ENCODE data around the gene CDK6.
"Not testable (repeated sequence)": the region's sequence is repeated elsewhere in the genome, so short reads cannot be mapped to it uniquely, and the experiment has no call there.

CDK6 gene

DNA sequence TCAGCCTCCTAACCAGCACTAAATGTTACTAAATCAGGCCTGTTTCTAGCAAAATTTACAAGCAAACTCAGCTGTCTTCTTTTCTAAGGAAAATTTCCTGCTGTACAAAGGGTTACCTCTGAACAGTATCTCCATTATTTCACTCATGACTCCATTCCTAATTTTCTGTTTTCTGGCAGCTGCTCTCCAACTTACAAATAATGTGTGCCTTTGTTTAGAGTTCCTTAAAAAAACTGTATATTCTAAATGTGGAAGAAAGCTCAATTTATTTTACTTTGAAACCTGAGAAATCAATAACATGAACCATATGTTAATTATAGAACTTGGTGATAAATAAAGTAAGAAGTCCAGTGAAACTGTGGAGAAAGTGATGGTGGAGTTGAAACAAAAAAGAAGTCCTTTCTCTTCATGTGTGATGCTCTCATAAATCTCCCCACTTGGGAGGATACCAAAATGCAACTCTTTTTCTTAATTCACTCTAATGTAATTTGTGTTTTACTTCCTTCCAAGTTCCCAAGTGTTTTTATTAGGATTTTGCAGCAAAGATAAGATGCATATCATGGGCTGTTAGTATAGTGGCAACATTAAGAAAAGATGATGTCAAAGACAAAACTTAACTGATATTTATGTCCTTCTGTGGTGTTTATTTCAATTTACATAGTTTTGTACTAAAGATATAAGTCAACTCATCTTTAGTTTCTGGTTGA lies 74.8 kb downstream of the CDK6 start:
- no peak for DNase-seq (ENCODE audit: low read depth)

DNA sequence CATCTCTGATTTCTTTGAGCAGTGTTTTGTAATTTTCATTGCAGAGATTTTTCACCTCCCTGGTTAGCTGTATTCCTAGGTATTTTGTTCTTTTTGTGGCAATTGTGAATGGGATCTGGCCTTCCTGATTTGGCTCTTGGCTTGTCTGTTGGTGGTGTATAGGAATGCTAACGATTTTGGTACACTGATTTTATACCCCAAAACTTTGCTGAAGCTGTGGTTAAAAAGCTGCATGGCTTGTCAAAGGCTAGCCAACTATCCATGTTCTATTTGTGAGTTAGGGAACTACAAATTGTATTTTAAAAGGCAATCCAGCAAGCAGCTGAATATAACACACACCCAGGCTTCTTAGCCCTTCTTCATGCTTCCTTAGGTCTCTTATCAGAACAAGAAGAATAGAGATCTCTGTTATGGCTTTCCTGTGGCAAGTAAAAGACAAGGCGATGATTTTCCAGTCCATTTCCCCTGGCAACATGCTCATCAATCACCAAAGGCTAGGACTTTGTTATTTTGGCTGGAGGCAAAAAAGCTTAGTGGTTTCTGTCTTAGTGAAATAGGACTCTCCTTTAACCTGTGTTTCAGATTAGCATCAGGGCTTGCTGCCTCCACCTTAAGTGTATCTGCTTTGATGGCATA lies 77.5 kb downstream of the CDK6 start:
- no peak for DNase-seq (ENCODE audit: low read depth)

DNA sequence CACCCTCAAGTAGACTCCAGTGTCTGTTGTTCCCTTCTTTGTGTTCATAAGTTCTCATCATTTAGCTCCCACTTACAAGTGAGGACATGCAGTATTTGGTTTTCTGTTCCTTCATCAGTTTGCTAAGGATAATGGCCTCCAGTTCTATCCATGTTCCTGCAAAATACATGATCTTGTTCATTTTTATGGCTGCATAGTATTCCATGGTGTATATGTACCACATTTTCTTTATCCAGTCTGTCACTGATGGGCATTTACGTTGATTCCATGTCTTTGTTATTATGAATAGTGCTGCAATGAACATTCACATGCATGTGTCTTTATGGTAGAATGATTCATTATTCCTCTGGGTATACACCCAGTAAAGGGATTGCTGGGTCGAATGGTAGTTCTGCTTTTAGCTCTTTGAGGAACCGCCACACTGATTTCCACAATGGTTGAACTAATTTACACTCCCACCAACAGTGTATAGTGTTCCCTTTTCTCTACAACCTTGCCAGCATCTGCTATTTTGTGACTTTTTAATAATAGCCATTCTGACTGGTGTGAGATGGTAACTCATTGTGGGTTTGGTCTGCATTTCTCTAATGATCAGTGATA lies 79.0 kb downstream of the CDK6 start:
- not testable (repeated sequence) for DNase-seq (ENCODE audit: low read depth)

DNA sequence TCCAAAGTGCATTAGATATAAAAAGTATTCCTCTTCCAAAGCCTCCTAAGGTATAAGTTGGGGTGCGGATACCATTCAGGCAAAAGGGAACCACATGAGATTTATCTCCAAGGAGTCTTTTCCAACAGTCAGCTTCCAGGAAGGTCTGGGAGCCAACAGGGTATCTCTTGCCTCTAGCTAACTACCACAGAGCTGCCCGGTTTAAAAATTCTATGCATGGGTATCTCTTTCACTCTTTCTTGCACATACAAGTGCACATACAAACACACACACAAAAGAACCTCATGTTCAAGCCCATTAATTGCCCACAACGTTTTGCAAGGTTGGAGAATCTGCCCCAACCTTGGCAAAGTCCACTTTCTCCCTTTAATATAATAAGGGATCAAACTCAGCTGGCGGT lies 80.7 kb downstream of the CDK6 start:
- DNase-seq (ENCODE audit: low read depth): no peak

DNA sequence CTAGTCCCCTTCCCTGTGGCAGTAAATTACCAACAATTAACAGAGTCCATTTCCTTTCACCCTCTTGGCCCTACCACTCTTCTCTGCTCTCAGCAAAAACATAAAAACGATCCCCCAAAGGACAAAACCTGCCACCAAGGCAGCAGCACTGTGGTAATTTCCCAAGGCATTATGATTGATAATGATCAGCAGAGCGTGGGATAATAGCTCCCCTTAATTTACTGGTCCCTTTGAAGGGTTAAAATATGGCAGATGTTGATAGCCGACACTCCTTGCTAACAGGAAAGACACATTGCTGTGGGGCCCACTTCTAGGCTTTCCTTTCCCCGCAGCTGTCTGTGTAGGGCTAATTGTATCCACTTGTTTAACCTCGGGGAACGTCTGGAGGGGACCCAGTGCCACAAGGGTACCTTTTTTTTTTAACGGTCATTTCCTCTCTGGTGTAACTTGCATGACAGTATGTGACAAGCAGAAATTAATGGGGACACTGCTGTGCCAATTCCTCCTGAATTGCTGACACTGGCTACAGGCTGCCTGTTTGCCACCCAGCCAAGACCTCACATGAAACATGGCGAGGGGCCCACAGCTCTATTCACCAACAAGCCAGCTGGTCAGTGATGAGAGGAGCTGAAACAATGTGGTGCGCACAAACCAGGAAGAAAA lies 81.3 kb downstream of the CDK6 start:
- DNase-seq (ENCODE audit: low read depth): no peak

DNA sequence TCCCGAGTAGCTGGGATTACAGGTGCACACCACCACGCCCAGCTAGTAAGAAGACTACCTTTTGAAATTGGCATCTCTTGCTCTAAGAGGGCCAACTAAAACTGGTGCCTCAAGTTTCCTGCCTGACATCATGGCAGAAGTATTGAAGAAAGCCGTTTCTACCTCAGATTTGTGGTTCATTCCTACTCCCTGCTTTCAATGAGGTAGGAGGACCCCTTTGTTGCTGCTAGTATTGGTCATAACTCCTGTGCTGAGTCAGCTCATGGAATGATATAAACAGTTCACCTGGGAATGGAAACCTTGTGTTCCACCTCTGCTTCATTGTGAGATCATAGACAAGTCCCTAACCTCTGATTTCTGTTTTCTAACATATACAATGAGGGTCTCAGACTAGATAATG lies 82.8 kb downstream of the CDK6 start:
- no peak for DNase-seq (ENCODE audit: low read depth)

DNA sequence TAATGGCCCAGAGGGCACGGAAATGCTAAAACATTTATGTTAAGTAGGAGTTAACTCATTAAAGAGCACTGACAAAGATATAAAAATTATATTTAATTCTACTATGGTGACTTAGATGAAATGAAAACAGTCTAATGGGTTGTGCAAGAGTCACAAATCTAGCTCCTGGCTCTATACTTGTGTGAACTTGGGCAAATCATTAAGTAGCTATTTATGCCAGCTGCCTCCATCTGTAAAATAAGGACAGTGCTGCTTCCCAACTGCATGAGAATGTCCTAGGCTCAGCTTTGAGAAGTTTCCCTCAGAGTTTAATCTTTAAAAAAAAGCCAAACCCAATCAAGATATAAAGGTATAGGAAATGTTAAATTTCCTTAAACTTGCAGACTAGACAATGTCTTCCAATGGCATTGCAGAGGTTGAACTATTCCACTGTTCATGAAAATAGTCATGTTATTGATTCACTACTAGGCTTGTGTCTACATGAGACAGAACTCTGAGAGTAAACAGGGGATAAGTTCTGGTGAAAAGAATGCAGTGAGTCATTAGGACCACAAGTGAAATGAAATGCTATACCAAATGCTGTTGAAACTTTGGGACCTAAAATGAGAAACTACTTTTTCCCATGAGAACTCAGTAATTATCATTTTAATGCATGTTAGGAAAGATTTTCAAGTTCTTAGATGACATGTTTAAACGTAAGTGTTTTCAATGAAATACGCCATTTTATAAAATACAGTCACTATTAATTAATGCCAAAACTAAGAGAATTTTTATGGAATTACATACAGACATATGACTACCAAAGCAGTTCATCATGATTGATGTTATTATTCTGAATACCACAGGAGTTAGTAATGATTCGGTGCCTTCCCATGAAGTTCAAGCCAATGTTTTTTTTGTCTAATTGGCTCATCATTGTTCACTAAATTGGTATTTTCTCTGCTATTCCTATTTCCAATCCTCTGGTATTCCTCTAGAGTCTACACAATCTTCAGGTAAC lies 84.2 kb downstream of the CDK6 start:
- DNase-seq (ENCODE audit: low read depth): peak; percentile 91

DNA sequence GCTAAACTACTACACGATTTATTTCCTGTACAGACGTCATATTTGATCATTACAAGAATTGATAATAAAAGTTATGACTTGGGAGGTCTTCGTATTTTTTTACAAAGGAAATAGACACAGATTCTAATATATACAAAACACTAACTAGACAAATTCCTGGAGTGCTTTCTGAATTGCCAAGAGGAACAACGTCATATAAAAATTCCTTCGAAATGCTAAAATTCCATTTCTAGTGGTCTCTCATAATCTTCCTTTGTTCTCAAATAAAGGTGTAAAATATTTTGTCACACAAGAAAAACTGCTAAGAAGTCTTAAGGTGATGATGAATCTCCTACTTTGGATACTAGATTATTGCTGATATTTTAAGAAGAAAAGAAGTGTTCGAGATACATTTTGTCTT lies 85.4 kb downstream of the CDK6 start:
- no peak for DNase-seq (ENCODE audit: low read depth)

DNA sequence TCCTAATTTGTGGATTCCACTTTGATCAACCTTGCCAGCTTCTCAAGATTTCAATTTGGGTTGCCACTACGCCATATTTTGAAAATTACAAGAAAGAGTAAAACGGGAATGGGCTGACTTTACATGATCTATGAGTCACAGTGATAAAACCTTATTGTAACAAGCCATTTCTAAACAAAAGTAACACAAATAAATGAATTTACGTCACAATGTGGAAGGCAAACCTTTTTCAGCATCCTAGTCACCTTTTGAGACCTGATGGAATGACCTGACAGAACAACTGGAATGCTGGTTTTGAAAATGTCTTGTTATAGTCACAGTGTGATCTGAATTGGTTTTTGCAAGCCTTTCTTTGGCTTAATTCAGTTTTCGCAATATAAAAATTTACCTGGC lies 85.9 kb downstream of the CDK6 start:
- DNase-seq (ENCODE audit: low read depth): no peak

DNA sequence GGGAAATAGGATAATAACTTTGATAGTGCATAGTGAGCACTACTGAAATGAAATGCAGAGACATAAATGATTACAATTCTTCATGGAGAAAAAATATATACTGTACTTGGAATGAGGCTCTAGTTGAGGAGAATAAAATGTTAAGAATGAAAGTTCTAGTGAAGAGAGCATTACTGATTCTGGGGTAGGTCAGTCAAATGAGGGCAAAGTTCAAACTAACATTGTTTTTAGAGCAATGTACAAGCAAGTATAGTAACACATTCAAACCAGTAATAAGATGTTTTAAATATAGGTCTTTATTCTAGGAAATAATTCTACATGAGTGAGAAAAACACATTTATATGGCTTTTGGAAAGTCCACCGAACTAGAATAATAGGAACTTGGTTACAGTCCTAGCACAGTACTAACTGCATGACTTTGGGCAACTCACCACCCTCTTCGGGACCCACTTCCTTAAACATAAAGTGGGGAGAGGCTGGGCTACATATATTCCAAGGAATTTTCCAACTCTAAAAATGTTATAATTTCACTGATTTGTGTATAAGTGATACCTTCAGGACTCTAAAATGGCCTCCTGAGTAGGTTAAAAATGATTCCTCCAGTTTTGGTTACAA lies 86.4 kb downstream of the CDK6 start:
- DNase-seq (ENCODE audit: low read depth): no peak

DNA sequence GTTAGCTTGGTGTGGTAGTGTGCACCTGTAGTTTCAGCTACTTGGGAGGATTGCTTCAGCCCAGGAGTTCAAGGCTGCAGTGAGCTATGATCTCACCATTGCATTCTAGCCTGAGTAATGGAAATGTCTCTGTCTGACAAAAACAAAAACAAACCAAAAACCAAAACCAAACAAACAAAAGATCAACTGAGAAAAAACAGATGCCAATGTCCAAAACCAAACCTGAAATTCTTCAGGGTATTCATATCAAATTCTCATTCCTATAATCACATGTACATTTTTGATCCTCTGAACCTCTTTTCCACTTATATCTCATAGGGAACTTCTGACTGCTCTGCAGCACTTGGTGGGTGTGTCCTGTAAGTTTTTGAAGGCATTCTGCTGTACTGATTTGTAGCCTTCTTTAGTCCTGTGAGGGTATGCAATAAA lies 87.0 kb downstream of the CDK6 start:
- no peak for DNase-seq (ENCODE audit: low read depth)

DNA sequence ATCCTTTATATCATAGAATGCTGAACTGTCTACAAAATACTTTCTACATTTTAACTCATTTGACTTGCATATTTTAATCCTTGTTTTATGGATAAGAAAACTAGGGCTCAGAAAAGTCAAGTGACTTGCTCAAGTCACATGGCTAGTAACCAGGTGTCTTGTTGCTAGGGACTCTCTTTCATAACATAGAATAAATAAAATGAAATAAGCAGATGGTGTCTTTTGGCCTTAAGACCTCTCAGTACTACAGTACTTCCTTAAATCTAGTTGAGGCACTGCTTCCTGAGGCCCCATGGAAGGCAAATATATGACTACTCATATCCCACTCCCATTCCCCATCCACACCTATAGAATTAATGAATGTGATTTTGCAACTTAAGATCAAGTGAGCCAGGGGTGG lies 87.9 kb downstream of the CDK6 start:
- no peak for DNase-seq (ENCODE audit: low read depth)

DNA sequence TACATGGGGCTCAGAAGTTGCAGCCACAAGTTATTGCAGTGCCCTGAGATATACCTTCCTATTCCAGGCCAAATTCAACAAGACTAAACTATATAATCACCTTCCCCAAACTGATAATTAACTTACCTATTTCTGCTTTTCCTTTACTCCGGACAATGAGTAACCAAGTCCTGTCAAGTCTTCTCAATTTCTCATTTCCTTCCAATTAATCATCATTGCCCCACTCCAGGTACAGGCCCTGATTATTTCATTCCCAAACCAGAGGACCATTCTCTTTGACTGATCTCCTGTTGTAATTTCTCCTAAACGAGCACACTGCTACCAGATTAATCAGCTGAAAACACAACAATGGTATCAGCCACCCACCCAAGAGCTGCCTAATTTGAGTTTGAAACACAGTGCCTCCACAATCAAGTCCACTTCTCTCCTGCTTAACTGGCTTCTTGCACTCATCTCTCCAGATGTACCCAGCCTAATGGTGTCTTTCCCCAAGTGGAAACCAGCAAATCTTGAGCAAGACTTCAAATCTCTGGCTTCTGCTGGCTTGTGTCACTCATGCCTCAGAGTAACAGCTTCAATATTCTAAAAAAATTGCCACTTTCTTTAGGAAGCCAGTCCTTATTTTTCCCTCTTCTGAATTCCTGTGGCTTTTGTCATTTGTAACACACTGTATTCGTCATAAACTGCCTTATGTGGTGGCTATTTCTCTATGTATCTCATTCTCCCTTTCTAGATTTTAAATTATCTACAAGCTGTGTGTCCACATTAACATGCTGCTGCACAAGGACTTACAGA lies 89.1 kb downstream of the CDK6 start:
- no peak for DNase-seq (ENCODE audit: low read depth)

DNA sequence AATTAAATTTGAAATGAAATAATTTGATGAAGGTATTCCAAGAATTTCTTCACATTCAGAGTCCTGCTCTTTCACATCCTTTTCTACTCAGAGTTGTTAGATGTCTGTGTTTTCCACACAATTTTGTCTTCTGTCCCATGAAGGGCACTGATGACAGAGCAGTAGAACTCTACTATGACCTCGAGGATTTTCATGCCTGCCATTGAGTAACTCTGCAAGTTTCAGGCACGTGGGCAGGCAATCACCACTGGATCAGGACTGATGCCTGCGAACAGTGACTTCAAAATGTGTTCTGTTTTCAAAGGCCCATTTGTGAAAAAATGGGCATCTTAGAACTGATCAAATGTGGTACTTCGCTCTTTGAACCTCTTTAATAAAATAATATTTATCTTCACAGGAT lies 91.1 kb downstream of the CDK6 start:
- no peak for DNase-seq (ENCODE audit: low read depth)

DNA sequence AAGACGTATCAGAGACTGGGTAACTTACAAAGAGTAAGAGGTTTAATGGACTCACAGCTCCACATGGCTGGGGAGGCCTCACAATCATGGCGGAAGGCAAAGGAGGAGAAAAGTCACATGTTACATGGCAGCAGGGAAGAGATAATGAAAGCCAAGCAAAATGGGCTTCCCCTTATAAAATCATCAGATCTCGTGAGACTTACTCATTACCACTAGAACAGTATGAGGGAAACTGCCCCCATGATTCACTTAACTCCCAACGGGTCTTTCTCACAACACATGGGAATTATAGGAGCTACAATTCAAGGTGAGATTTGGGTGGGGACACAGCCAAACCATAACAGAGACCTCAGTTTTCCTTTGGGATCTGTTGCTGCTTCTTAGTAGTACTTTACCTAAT lies 92.2 kb downstream of the CDK6 start:
- DNase-seq (ENCODE audit: low read depth): not testable (repeated sequence)

DNA sequence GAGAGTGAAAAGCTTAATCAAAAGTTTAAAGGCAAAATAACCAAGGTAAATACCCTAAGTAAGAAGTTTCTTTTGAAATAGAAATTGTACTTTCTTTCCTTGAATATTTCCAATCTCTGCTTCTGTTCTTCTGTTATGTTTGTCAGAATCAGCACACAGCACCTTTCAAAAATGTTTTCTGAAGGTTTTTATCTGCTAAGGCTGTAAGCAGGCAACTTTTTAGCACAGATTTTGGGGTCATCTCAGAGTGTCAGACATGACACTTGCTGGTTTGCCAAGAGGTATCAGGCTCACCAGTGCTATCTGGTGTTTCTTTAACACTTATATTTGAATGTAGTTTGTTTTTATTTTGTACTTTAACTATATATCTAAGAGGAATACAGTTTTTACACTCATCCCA lies 94.2 kb downstream of the CDK6 start:
- no peak for DNase-seq (ENCODE audit: low read depth)

DNA sequence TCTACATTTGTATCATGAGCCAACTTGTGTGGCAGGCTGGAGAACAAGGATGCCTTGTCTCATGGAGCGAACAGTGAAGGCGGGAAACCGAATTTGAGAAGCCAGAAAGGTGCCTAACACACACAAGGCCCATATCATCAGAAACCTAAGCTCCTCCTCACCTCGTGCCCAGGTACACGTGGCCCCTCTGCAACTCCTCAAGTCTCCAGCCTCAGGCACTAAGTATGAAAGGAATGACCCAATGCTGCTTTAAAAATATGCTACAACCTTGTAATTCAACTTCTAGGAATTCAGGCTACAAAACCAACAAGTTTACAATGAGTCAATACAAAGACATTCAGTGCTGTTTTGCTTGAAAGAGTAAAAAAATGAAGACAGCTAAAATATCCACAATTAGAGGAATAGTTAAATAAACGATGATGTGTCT lies 95.7 kb downstream of the CDK6 start:
- DNase-seq (ENCODE audit: low read depth): peak; percentile 79

DNA sequence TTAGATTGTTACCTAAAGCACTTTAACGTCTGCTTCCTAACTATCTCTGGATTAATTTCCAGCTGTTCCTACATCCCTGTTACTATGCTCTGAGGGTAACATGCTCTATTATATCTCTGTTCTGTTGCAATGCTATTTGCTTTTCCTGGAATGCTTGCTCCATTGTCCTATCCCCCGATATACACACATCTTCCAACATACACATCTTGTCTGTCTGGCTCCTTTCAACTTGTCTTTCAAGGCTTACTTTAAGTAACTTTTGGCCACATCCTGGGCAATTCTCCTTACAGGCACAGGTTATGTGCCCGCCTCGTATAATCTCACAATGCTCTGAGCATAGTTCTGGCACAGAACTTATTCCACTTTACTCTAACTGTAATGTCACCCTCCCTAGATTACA lies 96.2 kb downstream of the CDK6 start:
- no peak for DNase-seq (ENCODE audit: low read depth)

DNA sequence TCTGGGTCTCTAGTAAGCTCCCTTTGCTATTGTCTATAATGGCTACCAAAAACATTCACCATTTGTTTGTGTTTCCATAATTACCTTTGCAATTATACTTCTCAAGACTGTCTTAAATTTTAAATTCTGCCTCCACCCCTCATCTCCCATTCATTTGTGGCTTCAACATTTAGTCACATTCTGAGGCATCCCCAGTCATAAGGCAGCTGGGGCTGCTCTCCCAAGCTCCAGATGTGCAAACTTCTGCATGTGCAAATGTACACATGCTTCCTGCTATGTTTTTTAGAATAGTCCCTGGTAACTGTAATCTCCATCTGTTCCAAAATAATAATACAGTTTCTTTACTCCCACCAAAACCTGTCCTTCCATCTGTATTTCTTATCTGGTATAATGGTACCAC lies 97.3 kb downstream of the CDK6 start:
- DNase-seq (ENCODE audit: low read depth): no peak

DNA sequence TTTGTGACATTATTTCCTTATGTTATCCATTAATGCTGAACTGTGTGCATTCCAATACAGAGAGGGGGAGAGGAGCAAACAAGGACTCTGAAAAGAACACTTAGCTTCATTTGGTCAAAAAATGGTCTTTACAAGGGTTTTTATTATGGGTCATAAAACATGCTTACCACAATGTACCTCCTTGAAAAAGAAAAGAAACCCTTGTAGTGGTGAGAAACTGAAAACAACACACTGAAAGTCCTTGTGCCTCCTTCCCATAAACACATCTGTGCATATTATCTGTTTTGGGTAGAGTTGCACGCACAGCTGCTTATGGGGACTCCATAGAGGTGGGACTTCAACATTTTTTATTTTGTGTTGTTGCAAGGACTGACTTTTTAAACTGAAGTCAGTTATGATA lies 98.7 kb downstream of the CDK6 start:
- DNase-seq (ENCODE audit: low read depth): no peak

DNA sequence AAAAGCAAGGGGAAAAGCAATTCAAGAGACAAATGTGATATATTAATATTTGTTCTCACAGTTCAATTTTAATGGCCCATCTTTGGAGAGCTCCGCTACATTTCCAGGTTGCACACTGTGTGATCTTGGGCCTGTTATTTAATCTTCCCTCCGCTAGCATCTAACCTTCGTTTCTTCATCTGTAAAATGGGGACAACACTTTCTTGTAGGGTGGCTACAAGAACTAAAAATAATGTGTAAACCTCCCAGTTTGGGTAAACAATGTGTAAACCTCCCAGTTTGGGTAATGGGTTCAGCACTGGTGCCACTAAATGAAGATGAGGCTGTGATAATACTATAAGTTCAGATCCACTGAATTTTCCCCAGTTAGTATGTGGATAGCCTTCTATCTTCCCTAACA lies 99.5 kb downstream of the CDK6 start:
- DNase-seq (ENCODE audit: low read depth): no peak
